ENCODE data around the gene PRKCA. TPM values are rescaled to one million over a fixed set of nuclear protein-coding genes. Genes with fewer than 3 reads are reported as not detected.

The PRKCA gene
- total RNA-seq, 4 donors from 2014 or later: 3.9 to 12.1 (median 7.0) TPM

DNA sequence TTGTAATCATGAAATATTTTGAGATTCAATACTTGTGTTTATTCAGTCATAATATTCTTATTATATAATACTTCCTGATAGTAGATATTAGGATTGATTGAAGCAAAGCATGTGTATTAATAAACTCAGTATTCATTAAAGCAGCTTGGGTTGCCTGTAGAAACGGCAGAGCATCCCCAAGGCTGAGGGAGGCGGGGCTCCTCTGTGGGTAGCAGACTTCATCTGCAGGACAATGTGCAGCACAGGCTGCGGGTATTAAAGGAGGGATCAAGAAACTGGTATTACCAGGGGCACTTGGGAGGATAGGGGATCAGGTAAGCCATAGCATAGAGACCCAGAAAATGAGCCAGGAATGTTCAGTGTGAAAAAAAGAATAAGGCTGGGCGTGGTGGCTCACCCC, 213.6 kb downstream of the PRKCA start:
- TF ChIP-seq, protein P1, sequence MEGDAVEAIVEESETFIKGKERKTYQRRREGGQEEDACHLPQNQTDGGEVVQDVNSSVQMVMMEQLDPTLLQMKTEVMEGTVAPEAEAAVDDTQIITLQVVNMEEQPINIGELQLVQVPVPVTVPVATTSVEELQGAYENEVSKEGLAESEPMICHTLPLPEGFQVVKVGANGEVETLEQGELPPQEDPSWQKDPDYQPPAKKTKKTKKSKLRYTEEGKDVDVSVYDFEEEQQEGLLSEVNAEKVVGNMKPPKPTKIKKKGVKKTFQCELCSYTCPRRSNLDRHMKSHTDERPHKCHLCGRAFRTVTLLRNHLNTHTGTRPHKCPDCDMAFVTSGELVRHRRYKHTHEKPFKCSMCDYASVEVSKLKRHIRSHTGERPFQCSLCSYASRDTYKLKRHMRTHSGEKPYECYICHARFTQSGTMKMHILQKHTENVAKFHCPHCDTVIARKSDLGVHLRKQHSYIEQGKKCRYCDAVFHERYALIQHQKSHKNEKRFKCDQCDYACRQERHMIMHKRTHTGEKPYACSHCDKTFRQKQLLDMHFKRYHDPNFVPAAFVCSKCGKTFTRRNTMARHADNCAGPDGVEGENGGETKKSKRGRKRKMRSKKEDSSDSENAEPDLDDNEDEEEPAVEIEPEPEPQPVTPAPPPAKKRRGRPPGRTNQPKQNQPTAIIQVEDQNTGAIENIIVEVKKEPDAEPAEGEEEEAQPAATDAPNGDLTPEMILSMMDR (IDR thresholded peaks at IDR 0.05; ENCODE audit: low read depth): no peak

DNA sequence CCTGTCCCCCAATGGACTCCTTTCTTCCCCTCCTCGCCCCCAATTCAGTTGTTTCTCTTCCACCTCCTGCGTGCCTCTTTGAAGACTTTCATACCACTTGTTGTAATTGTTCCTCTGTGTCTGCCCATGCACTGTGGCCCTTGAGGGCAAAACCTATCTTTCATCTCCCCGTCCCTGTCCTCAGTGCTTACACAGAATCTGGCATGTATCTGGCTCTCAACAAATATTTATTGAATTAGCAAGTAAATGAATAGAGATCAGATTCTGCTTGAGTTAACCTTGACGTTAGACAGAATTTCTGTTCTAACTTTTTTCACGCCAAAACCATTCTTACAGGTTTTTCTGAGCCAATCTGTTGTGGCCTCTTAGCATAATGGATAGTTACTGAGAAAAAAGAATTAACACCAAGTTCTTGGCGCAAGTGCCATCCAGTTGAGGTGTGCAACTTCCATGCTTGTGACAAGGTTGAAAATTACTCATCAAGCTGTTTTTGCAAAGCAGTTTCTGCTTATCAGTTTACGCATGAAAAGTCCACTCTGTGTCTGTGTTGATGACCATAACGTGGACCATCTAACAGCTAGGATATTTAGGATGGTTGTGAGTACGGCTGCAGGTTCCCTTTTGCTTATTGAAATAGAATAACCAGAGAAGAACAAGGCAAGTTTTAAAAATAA, 215.1 kb downstream of the PRKCA start:
- TF ChIP-seq, protein P1 (IDR thresholded peaks at IDR 0.05; ENCODE audit: low read depth): no peak

DNA sequence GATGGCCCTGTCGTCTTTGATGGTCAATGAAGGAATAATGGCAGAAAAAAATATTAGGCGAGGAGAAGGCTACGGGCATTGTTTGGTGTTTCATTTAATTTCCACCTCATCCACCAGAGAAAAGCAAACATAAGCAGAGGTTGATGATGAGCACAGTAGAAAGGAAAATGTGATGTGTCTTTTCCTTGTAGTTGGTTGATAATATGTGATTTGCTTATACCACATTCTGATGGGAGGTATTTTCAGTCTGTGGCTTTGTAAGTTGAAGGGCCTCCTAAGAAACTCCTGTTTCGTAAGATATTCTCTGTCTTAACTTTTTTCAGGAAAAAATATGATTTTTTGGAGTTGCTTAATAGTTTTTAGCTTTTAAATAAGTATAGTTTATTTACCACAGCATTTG, 215.7 kb downstream of the PRKCA start:
- TF ChIP-seq, protein P1 (IDR thresholded peaks at IDR 0.05; ENCODE audit: low read depth): no peak

DNA sequence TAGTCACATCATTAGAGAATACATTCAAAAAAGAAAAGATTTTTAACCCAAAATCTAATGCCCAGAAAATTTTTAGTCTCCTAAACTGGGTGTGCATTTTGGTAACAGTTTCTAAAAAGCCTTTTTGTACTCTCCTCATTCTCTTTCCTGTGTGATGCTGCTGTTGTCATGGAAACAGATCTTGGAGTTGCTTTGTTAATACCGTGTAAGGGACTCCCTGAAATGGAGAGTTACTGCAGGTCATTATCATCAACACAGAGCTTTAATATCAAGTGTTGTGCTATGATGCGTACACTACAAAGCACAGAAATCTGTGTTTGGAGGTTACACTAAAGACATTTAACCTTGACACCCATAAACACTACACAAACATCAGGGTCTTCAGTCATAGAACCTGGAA, 216.3 kb downstream of the PRKCA start:
- TF ChIP-seq, protein P1 (IDR thresholded peaks at IDR 0.05; ENCODE audit: low read depth): no peak

DNA sequence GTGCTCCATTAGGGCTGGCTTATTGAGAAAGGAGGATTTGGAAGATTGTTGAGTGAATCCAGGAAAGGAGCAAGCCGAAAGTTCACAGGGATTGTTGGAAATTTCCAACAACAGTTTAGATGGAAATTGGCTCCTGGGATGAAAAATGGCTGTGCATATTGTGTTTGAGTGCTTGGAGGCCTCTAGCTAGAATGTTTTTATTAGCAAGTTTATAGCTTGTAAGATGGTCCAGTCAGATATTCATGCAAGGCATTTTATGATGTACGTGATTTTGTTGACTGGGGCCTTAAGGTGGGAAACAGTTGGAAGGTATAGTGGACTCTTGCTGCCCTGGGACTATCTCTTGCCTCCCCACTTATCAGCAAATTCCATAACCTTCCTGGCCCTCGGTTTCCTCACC, 216.7 kb downstream of the PRKCA start:
- TF ChIP-seq, protein P1 (IDR thresholded peaks at IDR 0.05; ENCODE audit: low read depth): no peak

DNA sequence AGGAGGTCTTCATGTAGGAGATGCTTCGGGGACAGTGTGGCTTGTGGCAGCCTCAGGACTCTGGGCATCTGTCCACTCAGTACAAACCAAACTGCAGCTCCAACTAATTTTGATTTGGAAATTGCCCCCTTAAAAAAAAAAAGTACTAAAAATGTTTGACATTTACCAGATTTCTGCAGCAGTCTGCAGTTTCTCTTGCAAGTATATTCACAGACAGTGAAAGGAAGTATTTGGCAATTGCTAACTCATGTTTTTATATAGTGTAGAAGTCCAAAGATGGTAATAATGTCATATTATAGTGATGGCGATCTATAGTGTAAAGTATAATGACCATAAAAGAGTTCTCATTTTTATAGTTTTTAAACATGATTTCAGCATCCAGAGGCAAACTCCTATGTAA, 218.6 kb downstream of the PRKCA start:
- TF ChIP-seq, protein P1 (IDR thresholded peaks at IDR 0.05; ENCODE audit: low read depth): no peak

DNA sequence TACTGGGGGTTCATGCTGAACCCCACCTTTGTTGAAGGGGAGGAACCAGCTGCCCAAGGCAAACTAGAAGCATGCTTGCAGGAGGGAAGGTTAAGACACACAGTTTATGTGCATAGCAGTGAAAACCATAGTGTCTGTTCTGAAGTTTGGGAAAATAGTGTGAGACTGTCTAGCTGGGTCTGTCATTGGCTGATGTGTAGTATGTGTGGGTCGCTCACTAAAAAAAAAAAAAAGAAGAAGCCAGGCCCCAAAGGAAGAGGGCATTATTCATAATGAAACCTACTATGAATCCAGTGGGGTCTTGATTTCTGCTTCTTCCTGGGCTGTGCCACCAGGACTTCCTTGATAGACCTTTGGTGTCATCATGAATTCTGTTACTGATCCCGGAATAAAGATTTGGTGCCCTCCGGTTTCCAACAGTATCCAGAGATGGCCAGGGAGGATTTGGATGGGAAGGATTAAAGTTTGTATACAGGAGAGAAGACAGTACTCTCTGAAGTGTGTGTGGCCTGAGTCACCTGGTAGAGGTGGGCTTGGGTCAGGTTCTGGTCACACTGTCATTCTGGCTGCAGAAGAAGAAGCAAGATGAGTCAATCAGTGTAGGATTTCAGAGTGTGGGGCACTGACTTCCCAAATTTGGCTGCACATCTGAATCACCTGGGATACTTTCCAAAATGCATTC, 220.3 kb downstream of the PRKCA start:
- TF ChIP-seq, protein P1 (IDR thresholded peaks at IDR 0.05; ENCODE audit: low read depth): no peak
